Measurements from ENCODE around the gene ZMYND19.
A peak's percentile ranks its signal among the peaks of the same experiment; 100 is the strongest.
"Not testable (repeated sequence)": the region's sequence is repeated elsewhere in the genome, so short reads cannot be mapped to it uniquely, and the experiment has no call there.

ZMYND19 gene

DNA sequence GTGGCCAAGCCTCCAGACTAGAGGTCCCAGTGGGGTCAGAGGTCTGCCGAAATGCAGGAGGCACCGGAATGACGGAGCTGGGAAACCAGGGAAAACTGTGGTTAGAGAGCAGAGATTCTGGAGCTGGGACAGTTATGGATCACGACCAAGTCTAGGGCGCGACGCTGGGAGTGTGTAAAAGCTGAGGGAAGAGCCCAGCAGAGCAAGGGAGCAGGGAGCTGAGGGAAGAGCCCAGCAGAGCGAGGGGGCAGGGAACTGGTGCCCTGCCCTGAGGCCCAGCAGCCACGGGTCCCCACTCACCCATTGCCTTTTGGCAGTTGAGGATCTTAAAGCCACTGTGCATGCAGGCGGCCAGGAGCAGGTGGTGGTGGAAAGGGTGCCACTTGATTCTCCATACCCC lies 26.2 kb downstream of the ZMYND19 start:
- no peak for FAIRE-seq
- DNase-seq (ENCODE audit: insufficient read length, low spot score): no peak

DNA sequence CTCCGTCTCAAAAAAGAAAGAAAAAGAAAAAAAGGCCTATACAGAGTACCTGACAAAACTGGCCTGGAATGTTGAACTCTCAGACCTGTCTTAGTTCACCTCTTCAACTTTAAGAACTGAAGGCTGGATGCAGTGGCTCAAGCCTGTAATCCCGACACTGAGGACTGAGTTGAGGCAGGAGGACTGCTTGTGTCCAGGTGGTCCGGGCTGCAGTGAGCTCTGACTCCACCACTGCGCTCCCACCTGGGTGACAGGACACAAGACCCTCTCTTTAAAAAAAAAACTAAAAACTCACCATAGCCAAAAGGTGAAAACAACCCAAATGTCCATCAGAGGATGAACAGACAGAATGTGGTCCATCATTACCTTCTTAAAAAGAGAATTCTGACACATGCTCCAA lies 32.2 kb downstream of the ZMYND19 start:
- FAIRE-seq: no peak
- no peak for DNase-seq (ENCODE audit: insufficient read length, low spot score)

DNA sequence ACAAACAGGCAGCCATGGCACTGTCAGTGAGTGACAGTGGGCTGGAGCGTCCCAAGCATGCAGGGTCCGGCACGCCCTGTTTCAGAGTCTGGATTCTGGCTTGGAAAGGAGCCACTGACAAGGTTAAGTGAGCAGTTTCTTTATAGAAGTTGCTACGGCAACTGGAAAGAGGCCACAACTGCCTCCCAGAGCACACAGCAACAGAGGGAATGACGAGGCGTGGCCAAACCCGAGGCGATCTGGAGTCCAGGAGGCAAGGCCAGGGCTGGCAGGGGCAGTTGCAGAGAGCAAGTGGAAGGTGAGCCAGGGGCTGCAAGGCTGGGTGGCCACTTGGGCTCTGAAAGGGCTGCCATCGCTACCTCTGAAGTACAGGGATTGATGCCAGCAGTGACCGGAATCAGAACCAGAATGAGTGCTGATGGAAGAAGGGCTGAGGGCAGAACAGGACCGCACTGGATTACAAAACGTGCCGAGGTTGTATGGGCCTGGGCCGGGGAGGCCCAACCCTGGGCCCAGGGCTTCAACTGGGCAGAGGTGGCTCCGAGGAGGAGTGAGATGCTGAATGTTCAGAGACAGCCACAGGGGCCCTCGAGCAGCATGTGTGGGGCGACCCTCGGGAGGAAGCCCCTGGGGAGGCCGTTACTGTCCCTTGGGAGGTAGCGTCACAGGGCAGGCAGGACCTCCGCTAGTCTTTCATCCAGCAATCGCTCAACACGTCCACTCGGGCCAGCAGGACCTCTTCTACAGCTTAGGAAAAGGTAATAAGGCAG lies 34.1 kb downstream of the ZMYND19 start:
- no peak for FAIRE-seq
- no peak for DNase-seq (ENCODE audit: insufficient read length, low spot score)

DNA sequence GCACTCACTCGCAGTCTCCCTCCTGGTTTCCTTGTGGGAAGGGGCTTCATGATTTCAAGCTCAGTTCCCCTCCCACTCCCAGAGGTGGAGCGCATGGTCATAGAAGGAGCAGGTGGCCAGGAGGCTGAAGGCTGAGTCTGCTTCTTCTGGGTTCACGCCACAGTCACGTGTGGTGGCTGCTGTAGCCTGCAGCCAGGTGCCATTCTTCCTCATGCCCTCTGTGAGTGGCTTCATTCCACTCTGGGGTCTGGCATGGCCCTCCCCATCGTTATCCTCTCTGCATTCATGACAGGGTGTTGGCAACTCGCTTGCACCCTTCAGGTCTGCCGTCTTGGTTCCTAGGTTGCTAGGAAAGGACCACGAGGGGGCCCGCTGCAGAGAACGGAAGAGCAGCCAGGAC lies 35.1 kb downstream of the ZMYND19 start:
- FAIRE-seq (no peak), DNase-seq (ENCODE audit: insufficient read length, low spot score) (no peak)

DNA sequence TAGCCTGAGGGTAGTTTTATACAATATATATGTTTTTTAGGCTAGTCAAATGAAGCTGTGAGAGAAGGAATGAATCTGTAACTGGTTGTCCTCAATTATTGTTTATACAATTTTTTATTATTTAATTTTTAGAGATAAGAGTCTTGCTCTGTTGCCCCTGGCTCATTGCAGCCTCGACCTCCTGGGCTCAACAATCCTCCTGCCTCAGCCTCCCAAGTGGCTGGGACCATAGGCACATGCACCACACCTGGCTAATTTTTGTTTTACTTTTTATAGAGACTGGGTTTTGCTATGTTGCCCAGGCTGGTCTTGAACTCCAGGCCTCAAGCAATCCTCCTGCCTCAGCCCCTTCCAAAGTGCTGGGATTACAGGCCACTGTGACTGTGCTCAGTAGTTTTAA lies 36.0 kb downstream of the ZMYND19 start:
- FAIRE-seq: no peak

DNA sequence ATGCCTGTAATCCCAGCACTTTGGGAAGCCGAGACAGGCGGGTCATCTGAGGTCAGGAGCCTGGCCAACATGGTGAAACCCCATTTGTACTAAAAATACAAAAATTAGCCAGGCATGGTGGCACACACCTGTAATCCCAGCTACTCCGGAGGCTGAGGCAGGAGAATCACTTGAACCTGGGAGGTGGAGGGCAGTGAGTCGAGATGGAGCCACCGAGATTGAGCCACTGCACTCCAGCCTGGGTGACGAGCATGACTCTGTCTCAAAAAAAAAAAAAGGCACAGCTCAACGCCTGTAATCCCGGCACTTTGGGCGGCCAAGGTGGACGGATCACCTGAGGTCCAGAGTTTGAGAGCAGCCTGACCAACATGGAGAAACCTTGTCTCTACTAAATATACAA lies 36.7 kb downstream of the ZMYND19 start:
- FAIRE-seq: not testable (repeated sequence)

More for the DNA sequence above, 36.0 kb downstream of the ZMYND19 start:
- no peak for DNase-seq (ENCODE audit: insufficient read length, low spot score)

DNA sequence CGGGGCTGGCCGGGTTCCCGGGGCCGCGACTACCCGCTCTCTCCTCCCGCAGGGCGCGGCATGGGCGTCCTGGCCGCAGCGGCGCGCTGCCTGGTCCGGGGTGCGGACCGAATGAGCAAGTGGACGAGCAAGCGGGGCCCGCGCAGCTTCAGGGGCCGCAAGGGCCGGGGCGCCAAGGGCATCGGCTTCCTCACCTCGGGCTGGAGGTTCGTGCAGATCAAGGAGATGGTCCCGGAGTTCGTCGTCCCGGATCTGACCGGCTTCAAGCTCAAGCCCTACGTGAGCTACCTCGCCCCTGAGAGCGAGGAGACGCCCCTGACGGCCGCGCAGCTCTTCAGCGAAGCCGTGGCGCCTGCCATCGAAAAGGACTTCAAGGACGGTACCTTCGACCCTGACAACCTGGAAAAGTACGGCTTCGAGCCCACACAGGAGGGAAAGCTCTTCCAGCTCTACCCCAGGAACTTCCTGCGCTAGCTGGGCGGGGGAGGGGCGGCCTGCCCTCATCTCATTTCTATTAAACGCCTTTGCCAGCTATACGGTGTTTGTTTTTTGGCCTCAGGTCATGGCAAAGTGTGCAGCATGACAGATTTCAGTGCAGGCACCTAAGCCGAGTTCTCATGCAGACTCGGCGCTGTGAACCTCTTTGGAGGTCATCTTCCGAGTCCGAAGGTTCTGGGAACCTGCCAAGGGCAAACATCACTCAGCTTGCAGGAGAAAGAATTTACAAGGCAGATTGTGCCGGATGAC lies 38.1 kb downstream of the ZMYND19 start:
- peak; percentile 39 for FAIRE-seq
- peak; percentile 40 for DNase-seq (ENCODE audit: insufficient read length, low spot score)

More for the DNA sequence above, 36.7 kb downstream of the ZMYND19 start:
- not testable (repeated sequence) for DNase-seq (ENCODE audit: insufficient read length, low spot score)

DNA sequence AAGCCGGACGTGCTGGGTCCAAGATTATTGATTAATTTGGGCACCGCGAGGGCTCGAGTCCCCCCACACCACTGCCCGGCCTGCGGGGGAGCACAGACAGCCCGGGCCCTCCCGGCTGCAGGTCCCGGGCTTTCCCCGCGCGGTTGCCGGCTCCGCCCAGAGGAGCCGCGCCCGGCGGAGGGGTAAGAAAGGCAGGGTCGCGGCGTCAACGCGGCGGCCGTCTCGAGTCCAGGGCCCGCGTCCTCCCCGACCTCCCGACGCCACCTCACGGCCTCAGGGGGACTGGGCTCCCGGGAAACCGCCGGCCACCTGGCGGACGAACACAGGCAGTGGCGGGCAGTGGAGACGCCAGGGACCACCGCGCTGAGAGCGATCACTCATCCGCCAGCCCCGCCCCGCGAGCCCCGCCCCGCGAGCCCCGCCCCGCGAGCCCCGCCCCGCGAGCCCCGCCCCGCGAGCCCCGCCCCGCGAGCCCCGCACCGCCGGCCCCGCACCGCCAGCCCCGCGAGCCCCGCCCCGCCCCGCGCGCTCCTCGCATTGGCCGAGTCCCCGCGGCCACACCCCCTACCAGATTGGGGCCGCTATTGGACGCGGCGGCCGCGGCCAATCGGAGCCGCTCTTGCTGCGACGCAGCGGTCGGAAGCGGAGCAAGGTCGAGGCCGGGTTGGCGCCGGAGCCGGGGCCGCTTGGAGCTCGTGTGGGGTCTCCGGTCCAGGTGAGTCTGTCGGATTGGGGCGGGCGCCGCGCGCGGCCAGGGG lies 38.9 kb downstream of the ZMYND19 start, which contains the start of gene MRPL41:
Gene MRPL41 (plus strand): TSS at position 616 of the 758 bp plus-strand sequence. CDS start 203 bp downstream, outside the sequence.
- FAIRE-seq (peak; percentile 96), DNase-seq (ENCODE audit: insufficient read length, low spot score) (peak; percentile 98)

DNA sequence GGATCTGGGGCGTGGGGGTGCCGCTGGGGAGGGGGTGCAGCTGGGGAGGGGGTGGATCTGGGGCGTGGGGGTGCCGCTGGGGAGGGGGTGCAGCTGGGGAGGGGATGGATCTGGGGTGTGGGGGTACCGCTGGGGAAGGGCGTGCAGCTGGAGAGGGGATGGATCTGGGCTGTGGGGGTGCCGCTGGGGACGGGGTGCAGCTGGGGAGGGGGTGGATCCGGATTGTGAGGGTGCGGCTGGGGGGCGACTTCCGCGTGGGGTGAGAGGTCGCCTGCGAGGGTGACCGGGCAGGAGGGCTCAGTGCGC lies 39.4 kb downstream of the ZMYND19 start:
- FAIRE-seq; DNase-seq (ENCODE audit: insufficient read length, low spot score): not testable (repeated sequence)

DNA sequence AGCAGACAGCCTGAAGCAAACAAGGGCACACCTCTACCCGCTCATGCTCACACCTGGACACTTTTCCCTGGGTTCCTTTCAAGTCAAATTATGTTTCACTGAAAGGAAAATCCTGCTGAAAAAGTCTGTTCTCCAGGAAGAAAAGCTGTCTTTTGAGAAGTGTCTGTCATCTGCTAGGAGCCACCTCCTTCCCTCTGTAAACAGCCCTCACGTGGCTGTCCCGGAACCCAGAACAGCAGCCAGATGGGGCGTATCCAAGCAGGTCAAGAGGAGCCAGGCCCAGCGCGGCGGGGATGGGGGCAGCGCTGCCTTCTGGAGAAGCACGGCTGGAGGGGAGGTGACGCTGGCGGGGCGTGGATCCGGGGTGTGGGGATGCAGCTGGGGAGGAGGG lies 40.1 kb downstream of the ZMYND19 start, which contains the start of gene PNPLA7:
Gene PNPLA7 (minus strand): TSS at position 172 of the 391 bp plus-strand sequence. CDS start 205 bp downstream, outside the sequence.
- no peak for FAIRE-seq
- DNase-seq (ENCODE audit: insufficient read length, low spot score): peak; percentile 66

DNA sequence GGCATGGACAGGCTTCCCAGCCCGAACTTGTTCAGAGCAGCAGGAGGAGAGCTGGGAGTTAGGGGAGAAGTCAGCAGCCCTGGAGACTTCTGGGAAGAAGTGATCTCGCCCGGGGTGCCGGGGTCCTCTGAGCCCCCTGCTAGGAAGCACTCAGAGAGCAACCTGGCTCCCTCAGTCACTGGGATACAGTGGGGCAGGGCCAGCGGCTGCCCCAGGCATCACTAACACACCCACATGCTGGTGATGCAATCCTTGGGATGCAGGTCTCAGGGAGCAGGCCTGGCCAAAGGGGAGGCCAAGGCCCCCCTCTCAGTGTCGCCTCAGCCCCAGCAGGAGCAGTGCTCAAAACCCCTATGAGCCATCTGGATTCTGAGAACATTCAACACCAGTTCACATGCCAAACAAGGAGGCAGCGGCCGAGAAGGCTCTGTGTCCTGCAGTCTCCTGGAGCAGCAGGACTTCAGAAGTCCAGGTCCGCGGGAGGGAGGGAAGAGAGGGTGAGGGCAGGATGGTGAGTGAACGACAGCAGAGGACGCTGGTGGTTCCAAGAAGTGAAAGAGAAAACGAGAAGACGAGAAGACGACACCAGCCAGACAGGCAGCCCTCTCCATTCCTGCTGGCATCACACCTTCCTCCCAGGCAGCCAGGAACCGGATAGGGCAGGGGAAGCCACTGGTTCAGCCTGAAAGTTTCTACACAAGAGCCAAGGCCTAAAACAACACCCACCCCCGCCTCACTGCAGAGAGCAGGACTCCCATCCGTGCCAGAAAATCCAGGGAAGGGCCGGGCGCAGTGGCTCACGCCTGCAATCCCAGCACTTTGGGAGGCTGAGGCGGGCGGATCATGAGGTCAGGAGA lies 42.4 kb downstream of the ZMYND19 start:
- FAIRE-seq: no peak
- DNase-seq (ENCODE audit: insufficient read length, low spot score): no peak

DNA sequence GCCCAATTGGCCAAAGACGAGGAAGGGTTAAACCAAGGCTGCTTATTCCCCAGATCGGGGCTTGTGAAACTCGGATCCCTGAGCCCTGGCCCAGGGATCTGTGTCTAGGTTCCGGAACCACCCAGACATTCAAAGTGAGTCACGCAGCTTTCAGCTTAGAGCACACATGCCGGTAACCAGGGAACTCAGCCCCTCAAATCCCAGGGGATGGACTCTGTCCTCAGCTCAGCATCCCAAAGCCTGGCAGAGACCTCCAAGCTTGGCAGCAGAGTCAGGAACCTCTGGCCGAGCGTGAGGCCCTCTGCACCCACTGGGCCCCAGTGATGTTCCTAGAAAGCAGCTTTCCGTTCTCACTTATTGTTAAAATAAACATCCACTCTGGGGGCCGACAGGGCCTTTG lies 45.2 kb downstream of the ZMYND19 start:
- DNase-seq (ENCODE audit: insufficient read length, low spot score) (no peak), FAIRE-seq (no peak)

DNA sequence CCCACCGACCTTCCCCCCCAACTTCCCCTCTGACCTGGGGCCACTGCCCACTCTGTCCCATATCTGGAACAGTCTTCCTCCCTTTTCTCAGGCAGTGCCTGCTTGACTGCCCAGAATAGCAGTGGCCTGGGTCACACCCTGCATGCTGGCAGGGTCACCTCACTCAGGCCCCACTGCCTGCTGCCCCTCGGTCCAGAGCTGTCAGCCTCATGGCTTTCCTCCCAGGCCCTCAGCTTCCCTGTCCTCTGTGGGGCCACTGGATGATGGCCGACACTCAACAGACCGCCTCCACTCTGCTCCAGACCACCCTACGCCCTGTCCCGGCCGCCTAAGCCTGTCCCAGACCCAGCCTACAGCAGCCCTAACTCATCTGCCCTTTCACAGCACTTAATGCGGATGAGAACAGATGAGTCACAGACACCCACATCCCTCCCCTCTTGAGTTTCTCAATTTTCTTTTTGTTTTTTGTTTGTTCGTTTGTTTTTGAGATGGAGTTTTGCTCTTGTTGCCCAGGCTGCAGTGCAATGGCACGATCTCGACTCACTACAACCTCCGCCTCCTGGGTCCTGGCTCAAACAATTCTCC lies 46.0 kb downstream of the ZMYND19 start:
- DNase-seq (ENCODE audit: insufficient read length, low spot score) (no peak), FAIRE-seq (no peak)

DNA sequence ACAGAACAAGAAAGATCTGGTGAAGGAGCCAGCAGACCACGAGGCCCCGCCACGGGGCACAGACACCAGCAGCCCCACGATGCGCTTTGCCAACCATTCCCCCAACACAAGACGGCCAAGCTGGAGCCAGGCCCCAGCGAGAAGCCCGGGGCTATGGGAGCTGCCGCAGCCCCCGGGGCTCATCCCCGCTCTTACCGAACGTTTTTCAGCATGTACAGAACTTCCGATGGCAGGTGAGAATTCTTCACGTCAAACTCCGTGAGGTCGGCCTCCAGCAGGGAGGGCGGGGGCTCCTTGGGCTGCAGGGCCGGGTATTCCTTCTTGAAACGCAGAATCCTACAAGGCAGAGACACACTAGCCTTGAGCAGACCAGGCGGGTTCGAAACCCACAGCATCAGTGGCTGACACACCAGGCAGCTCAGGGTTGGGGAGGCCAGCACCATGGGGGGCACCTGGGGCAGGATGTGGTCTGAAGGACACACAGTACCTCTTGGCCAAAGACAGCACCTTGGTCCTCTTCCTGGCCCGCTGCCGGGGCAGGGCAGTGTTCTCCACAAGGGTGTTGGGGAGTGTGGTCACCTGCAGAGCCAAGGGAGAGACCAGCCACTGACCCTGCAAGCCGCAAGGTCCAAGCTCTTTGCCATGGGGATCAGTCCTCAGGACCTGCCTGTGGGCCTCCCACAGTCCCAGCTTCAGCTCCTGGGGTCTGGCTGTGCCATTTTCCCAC lies 46.9 kb downstream of the ZMYND19 start:
- FAIRE-seq: no peak
- DNase-seq (ENCODE audit: insufficient read length, low spot score): no peak

DNA sequence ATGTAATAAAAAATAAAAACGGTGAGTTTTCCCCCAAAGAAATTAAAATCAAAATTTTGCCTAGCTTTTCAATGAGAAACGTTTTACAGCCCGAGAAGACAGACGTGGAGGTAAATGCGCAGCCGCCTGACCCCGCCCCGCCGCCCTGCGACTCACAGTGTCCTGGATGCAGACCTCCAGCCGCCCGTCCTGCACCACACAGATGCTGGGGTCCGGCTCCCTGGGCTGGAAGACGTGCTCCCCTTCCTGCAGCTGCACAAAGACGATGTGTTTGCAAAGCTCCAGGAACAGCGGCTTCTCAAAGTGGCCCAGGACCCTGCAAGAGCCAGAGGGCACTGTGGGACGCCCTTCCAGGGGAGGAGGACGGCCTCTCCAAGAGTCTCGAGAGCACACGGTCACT lies 47.8 kb downstream of the ZMYND19 start:
- FAIRE-seq (no peak), DNase-seq (ENCODE audit: insufficient read length, low spot score) (no peak)

DNA sequence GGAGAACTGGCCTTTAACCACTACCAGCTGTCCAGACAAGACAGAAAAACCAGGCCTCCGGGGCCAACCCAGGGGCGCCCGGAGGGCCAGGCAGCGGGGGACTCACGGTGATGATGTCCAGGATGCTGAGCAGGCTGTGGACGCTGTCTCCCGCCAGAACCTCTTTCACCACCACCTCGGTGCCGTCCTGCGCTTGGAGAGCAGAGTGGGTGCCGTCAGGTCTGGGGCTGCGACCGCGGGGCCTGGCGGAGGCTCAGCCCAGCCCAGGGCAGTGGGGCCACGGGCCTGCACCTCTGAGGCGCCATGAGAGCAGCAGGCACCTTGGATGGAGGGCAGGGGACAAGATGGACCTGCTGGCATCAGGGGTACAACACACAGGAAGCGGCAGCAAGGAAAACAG lies 49.8 kb downstream of the ZMYND19 start:
- DNase-seq (ENCODE audit: insufficient read length, low spot score) (no peak), FAIRE-seq (no peak)

DNA sequence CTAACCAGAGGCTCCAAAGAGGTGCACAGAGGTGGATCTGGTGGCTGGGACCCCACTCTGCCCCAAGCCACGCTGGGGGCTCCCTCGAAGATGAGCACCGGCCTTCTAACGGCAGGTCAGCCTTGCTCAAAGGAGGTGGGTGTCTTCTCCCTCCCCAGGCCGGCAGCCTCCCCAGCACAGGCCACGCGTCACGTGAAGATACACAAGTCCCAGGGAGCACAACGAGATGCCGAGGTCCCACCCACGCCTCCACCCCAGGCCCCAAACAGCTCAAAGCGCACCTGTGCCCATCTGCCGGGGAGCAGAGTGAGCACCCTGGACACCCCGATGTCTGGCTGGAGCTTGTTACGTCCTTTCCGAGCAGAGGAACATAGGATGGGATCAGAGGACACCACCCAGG lies 52.3 kb downstream of the ZMYND19 start:
- FAIRE-seq: no peak
- DNase-seq (ENCODE audit: insufficient read length, low spot score): no peak

DNA sequence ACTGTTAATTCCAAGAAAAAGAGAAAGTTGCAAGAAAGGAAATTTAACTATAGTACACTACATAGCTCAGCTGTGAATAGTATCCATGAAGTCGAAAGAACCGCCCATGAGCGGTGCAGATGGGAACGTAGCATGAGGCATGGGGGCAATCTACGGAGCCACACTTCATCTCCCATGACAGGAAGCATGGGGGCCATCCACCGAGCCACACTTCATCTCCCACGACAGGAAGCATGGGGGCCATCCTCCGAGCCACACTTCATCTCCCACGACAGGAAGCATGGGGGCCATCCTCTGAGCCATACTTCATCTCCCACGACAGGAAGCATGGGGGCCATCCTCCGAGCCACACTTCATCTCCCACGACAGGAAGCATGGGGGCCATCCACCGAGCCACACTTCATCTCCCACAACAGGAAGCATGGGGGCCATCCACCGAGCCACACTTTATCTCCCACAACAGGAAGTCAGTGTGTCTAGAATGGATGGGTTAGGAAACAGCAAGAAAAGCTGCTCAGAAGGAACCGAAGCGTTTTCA lies 53.6 kb downstream of the ZMYND19 start:
- FAIRE-seq; DNase-seq (ENCODE audit: insufficient read length, low spot score): not testable (repeated sequence)

DNA sequence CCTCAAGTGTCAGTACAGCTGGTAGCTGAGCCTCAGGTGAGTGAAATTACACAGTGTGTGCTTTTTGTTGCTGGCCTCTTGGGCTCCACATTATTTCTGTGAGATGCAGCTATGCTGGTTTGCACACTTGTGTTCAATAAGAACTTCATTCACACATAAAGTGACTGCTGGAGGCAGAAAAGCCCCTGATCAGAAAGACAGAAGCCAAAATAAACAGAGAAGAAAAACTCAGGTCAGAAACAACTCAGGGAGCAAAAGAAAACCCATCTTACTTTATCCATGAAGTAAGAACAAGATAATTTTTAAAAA lies 55.2 kb downstream of the ZMYND19 start:
- DNase-seq (ENCODE audit: insufficient read length, low spot score) (no peak), FAIRE-seq (no peak)

Data from GM19239 (cell line).